ENCODE measurements around the gene EPC1. TPM values are rescaled to one million over a fixed set of nuclear protein-coding genes. Genes with fewer than 3 reads are reported as not detected.
"Not testable (repeated sequence)": the region's sequence is repeated elsewhere in the genome, so short reads cannot be mapped to it uniquely, and the experiment has no call there.

The EPC1 gene
- total RNA-seq, 1 donor from 2014 or later = 36.0 TPM

DNA sequence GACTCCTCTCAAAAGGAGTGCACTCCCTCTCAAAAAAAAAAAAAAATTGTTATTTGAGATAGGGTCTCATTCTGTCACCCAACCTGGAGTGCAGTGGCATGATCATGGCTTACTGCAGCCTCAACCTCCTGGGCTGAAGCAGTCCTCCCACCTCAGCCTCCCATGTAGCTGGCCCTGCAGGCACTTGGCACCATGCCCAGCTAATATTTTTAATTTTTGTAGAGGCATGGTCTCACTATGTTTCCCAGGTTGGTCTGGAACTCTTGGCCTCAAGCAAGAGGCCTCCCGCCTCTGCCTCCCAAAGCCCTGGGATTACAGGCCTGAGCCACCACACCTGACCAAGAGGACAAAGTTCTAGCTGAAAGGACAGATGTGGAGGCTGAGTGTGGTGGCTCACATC lies 120.3 kb downstream of the EPC1 start:
- TF ChIP-seq, protein P1, sequence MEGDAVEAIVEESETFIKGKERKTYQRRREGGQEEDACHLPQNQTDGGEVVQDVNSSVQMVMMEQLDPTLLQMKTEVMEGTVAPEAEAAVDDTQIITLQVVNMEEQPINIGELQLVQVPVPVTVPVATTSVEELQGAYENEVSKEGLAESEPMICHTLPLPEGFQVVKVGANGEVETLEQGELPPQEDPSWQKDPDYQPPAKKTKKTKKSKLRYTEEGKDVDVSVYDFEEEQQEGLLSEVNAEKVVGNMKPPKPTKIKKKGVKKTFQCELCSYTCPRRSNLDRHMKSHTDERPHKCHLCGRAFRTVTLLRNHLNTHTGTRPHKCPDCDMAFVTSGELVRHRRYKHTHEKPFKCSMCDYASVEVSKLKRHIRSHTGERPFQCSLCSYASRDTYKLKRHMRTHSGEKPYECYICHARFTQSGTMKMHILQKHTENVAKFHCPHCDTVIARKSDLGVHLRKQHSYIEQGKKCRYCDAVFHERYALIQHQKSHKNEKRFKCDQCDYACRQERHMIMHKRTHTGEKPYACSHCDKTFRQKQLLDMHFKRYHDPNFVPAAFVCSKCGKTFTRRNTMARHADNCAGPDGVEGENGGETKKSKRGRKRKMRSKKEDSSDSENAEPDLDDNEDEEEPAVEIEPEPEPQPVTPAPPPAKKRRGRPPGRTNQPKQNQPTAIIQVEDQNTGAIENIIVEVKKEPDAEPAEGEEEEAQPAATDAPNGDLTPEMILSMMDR (IDR thresholded peaks at IDR 0.05) = no peak
- intact Hi-C loops (cut with DNase I) = no loop called here
- H3K27ac ChIP-seq = no peak overlapping the region
- H3K27me3 ChIP-seq = no peaks in the 10 kb centered on the region
- no peaks in the 10 kb centered on the region for H3K4me1 ChIP-seq
- DNase-seq (no peak), ATAC-seq (no peak)
- no peaks in the 10 kb centered on the region for H3K36me3 ChIP-seq
- no peaks in the 10 kb centered on the region for H3K9me3 ChIP-seq
- no peak overlapping the region for H3K4me3 ChIP-seq

DNA sequence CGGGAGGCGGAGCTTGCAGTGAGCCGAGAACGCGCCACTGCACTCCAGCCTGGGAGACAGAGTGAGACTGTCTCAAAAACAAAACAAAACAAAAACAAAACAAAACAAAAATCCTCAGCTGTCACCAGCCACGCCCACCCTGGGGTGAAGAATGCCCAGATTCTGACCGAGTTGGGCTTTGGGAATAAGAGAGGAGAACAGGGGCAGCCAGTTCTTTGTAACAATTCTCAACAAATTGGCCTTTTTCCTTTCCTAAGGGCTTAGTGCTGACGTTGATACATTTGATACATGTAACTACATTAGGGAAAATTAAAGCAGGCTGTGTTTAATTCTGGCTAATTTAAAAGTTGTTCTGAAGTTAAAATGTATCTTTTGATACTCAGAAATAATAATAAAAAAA lies 121.0 kb downstream of the EPC1 start:
- Histone ChIP-seq H3K36me3 (no peaks in the 10 kb centered on the region), H3K4me1 (no peaks in the 10 kb centered on the region), H3K27ac (no peak overlapping the region), H3K27me3 (no peaks in the 10 kb centered on the region), H3K4me3 (no peak overlapping the region), H3K9me3 (no peaks in the 10 kb centered on the region)
- ATAC-seq (no peak), DNase-seq (no peak)
- TF ChIP-seq, protein P1 (IDR thresholded peaks at IDR 0.05) = no peak
- intact Hi-C loops (cut with DNase I) = no loop called here

DNA sequence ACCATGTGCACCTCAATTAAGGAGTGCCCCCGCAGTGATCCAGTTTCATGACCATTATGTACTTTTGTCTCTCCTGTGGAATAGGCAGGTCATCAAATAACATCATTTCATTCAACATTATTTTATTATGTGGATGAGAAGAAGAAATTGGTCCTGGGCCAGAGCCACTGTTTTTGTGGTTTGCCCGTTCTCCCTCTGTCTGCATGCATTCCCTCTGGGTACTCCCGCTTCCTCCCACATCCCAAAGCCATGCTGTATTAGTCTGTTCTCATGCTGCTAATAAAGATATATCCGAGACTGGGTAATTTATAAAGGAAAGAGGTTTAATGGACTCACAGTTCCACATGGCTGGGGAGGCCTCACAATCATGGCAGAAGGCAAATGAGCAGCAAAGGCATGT lies 124.6 kb downstream of the EPC1 start:
- H3K36me3 ChIP-seq; H3K4me1 ChIP-seq; H3K9me3 ChIP-seq; DNase-seq; H3K4me3 ChIP-seq; ATAC-seq; intact Hi-C loops (cut with DNase I); H3K27me3 ChIP-seq; H3K27ac ChIP-seq: not testable (repeated sequence)

DNA sequence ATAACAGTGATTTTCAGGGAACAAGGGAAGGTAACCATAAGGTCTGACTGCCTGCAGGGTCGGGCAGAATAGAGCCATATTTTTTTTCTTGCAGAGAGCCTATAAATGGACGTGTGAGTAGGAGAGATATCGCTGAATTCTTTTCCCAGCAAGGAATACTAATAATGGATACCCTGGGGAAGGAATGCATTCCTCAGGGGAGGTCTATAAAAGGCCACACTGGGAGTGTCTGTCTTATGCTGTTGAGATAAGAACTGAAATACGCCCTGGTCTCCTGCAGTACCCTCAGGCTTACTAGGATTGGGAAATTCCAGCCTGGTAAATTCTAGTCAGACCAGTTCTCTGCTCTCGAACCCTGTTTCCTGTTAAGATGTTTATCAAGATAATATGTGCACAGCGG lies 127.8 kb downstream of the EPC1 start:
- DNase-seq; H3K4me3 ChIP-seq; H3K9me3 ChIP-seq; ATAC-seq; intact Hi-C loops (cut with DNase I); H3K27me3 ChIP-seq; H3K36me3 ChIP-seq; H3K27ac ChIP-seq; H3K4me1 ChIP-seq: not testable (repeated sequence)

DNA sequence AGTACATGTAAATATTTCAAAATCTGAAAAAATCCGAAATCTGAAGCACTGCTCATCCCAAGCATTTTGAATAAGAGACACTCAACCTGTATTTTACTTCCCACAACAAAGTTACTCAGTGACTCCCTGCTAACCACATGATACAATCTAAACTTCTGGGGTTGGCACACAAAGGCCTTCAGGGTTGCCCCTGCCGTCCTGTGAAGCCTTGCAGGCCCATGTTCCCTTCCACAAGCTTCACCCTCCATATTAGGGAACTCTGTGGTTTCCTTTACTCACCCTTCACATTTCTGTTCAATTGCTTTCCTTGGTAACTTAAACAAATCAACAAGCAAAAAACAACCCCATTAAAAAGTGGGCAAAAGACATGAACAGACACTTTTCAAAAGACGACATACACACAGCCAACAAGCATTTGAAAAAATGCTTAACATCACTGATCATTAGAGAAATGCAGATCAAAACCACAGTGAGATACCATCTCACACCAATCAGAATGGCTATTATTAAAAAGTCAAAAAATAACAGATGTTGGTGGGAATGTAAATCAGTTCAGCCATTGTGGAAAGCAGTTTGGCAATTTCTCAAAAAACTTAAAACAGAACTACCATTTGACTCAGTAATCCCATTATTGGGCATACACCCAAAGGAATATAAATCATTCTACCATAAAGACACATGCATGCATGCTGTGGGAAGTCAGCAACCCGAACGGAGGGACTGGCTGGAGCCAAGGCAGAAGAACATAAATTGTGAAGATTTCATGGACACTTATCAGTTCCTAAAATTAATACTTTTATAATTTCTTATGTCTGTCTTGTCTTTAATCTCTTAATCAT lies 128.5 kb downstream of the EPC1 start:
- ATAC-seq; H3K27me3 ChIP-seq; DNase-seq; H3K27ac ChIP-seq; H3K36me3 ChIP-seq; H3K9me3 ChIP-seq; intact Hi-C loops (cut with DNase I); H3K4me1 ChIP-seq; H3K4me3 ChIP-seq: not testable (repeated sequence)

Other genes starting within 250 kb of the EPC1 start
- 23.6 TPM for gene CCDC7, start 99.0 kb upstream of the EPC1 start, total RNA-seq

Data from upper lobe of right lung (tissue), 1 donor.